Parathyroid adenoma (tissue), 2 donors: ENCODE data around the gene ZNF618.

Experiments
- H2AFZ ChIP-seq: fragments of 300-600 bp; sonication (generic); one replicate; pipeline ENCODE4 v1.7.0; 2017; ENCODE audit warnings: antibody characterized with exemption, mild to moderate bottlenecking
- H3K27ac ChIP-seq: fragments of 300-600 bp; sonication (generic); one replicate; pipeline ENCODE4 v1.7.0; 2017
- H3K27me3 ChIP-seq: fragments of 300-600 bp; sonication (generic); one replicate; pipeline ENCODE4 v1.7.0; 2017; ENCODE audit warnings: low read length; ENCODE audit not compliant: control insufficient read depth, insufficient read depth
- H3K36me3 ChIP-seq: fragments of 300-600 bp; sonication (generic); one replicate; pipeline ENCODE4 v1.7.0; 2017; ENCODE audit warnings: low read length; ENCODE audit not compliant: control insufficient read depth, insufficient read depth
- H3K4me1 ChIP-seq: fragments of 300-600 bp; sonication (generic); one replicate; pipeline ENCODE4 v1.7.0; 2017; ENCODE audit warnings: control low read depth
- H3K4me2 ChIP-seq: fragments of 300-600 bp; sonication (generic); one replicate; pipeline ENCODE4 v1.7.0; 2017; ENCODE audit warnings: low read length
- H3K4me3 ChIP-seq: fragments of 300-600 bp; sonication (generic); one replicate; pipeline ENCODE4 v1.7.0; 2017; ENCODE audit warnings: low read depth, low read length
- H3K79me2 ChIP-seq: fragments of 300-600 bp; sonication (generic); one replicate; pipeline ENCODE4 v1.7.0; 2017; ENCODE audit warnings: control low read depth
- H3K9ac ChIP-seq: fragments of 300-600 bp; sonication (generic); one replicate; pipeline ENCODE4 v1.7.0; 2017; ENCODE audit warnings: mild to moderate bottlenecking
- H3K9me3 ChIP-seq: fragments of 300-600 bp; sonication (generic); one replicate; pipeline ENCODE4 v1.7.0; 2017; ENCODE audit warnings: low read length; ENCODE audit not compliant: control insufficient read depth
- TF ChIP-seq, protein P1 (sequence below): fragments of 300-600 bp; sonication (generic); IDR thresholded peaks from one replicate; pipeline ENCODE4 v1.7.0; 2017; ENCODE audit warnings: antibody characterized with exemption, mild to moderate bottlenecking
- donor health status: primary hyperparathyroidism.

Gene ZNF618

DNA sequence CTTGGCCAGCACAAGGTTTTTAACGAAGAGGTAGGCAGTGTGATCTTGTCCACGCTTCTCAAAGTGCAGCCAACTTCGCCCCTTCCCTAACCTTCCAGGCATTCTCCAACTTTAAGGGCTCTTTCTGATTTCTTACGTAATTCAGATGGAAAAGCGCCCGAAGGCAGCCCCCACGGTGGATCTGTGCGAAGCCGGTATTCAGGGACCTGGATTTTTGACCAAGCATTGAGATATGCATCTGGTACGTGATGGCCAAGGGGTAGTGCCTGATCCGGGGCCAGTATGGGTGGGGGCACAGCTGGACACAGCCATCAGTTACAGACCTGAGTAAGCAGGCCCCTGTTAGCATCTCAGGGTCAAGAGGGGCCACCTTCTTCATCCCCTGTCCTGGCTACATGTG lies 122.0 kb downstream of the ZNF618 start:
- H3K27ac ChIP-seq: no peak overlapping the region
- H2AFZ ChIP-seq: no peak overlapping the region
- no peaks in the 10 kb centered on the region for H3K4me1 ChIP-seq
- H3K4me2 ChIP-seq: no peak overlapping the region
- TF ChIP-seq, protein P1, sequence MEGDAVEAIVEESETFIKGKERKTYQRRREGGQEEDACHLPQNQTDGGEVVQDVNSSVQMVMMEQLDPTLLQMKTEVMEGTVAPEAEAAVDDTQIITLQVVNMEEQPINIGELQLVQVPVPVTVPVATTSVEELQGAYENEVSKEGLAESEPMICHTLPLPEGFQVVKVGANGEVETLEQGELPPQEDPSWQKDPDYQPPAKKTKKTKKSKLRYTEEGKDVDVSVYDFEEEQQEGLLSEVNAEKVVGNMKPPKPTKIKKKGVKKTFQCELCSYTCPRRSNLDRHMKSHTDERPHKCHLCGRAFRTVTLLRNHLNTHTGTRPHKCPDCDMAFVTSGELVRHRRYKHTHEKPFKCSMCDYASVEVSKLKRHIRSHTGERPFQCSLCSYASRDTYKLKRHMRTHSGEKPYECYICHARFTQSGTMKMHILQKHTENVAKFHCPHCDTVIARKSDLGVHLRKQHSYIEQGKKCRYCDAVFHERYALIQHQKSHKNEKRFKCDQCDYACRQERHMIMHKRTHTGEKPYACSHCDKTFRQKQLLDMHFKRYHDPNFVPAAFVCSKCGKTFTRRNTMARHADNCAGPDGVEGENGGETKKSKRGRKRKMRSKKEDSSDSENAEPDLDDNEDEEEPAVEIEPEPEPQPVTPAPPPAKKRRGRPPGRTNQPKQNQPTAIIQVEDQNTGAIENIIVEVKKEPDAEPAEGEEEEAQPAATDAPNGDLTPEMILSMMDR: no peak
- no peaks in the 10 kb centered on the region for H3K27me3 ChIP-seq
- H3K9ac ChIP-seq: no peak overlapping the region
- H3K4me3 ChIP-seq: no peak overlapping the region
- no peaks in the 10 kb centered on the region for H3K79me2 ChIP-seq
- no peaks in the 10 kb centered on the region for H3K9me3 ChIP-seq
- no peaks in the 10 kb centered on the region for H3K36me3 ChIP-seq

DNA sequence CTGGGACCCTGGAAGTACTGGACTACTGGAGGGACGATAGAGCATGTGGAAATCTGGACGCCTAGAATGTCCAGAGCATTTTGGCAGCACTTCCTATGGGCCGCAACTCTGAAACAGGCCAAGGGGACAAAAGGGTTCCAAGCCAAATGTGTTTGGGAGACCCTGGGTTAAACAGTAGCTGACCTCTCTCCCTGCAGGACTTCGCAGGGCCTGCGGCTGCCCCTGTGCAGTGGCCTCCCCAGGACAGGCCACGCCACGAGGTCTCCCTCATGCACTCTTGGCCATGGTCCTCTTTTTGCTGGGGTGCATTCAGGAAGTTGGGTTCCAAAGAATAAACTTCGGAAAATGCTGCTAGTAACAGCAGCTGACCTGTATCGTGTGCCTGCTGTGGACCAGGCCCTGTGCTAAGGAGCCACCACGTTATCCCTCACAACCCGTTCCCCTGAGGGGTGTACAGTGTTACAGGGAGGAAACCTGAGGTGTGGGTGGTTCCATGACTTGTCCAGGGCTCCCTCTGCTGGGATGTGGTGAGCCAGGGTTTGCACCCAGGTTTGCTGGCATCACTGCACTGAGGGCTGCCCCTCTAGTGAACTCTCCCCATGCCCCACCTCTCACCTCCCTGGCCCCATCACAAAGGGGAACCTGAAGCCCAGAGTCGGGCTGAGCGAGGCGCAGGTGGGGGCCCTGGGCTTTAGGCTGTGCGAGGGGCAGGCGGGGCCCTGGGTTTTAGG lies 122.6 kb downstream of the ZNF618 start:
- no peak overlapping the region for H3K27ac ChIP-seq
- no peaks in the 10 kb centered on the region for H3K79me2 ChIP-seq
- no peaks in the 10 kb centered on the region for H3K9me3 ChIP-seq
- H3K27me3 ChIP-seq: no peaks in the 10 kb centered on the region
- no peak overlapping the region for H2AFZ ChIP-seq
- H3K4me2 ChIP-seq: no peak overlapping the region
- H3K4me1 ChIP-seq: no peaks in the 10 kb centered on the region
- H3K36me3 ChIP-seq: no peaks in the 10 kb centered on the region
- H3K9ac ChIP-seq: no peak overlapping the region
- H3K4me3 ChIP-seq: no peak overlapping the region
- TF ChIP-seq, protein P1: no peak

DNA sequence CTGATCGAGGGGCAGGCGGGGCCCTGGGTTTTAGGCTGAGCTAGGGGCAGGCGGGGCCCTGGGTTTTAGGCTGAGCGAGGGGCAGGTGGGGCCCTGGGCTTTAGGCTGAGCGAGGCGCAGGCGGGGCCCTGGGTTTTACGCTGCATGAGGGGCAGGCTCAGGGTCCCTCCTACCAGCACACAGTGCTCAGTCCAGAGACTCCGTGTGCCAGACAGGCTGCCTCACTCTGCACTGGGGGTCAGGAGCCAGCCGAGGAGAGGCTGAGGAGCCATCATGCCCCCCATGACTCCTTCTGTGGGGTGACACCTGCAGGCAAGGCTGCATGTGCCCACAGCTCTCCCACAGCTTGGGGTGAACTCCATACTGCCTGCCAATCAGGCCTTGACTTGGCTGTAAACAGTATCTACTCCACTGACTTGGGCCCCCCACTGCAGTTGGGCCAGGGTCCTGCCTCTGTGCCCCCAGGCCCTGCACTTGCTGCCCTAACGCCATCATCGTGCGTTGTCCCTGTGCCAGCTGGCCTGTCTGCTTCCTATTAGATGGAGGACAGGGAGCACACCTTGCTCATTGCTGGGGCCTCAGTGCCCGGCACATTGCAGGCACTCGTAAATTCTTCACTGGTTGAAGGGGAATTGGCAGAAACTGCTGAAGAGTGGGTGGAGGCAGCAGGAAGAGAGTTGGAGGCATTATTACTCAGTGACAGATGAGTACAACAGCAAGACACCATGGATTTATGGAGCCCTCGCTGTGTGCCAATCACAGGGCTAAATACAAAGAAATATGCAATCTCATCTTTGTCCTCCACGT lies 123.3 kb downstream of the ZNF618 start:
- Histone ChIP-seq H3K9me3 (no peaks in the 10 kb centered on the region), H3K4me1 (no peaks in the 10 kb centered on the region), H3K79me2 (no peaks in the 10 kb centered on the region), H3K4me3 (no peak overlapping the region), H3K27me3 (no peaks in the 10 kb centered on the region), H3K9ac (no peak overlapping the region), H3K4me2 (no peak overlapping the region), H2AFZ (no peak overlapping the region), H3K27ac (no peak overlapping the region), H3K36me3 (no peaks in the 10 kb centered on the region)
- TF ChIP-seq, protein P1: no peak

DNA sequence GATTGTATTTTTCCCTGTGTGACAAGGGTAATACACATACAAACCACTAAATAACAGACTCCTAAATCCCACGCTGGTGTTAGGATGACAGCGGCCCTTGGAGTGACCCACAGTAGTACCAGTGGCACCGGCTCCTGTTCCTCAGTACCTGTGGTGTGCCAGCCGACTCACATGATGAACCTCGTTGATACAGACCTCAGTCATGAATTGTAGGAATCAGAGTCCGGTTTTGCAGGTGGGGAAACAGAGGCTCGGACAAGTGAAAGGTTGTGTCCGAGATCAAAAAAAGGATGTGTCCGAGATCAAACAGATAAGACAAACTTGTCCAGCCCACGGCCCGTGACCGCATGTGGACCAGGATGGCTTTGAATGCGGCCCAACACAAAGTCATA lies 124.0 kb downstream of the ZNF618 start:
- Histone ChIP-seq H3K4me1 (no peaks in the 10 kb centered on the region), H3K27ac (no peak overlapping the region), H3K79me2 (no peaks in the 10 kb centered on the region), H3K9me3 (no peaks in the 10 kb centered on the region), H3K36me3 (no peaks in the 10 kb centered on the region), H2AFZ (no peak overlapping the region), H3K4me2 (no peak overlapping the region), H3K4me3 (no peak overlapping the region), H3K27me3 (no peaks in the 10 kb centered on the region), H3K9ac (no peak overlapping the region)
- TF ChIP-seq, protein P1: no peak
